K562 (cell line): ENCODE results near the gene BIRC3. TPM values are rescaled to one million over a fixed set of nuclear protein-coding genes. Genes with fewer than 3 reads are reported as not detected.

Experiments used
- ATAC-seq: fragments of 200-7000 bp; cut with Tn5 transposase; 3 replicates; pipeline ENCODE4 v1.9.1; 2020; ENCODE audit warnings: moderate library complexity
- BruUV-seq: library from RNA; stranded (reverse); fragments of 400-500 nt; replicated peaks from 2 replicates; lab custom pipeline; 2021; lab: Mats Ljungman, UMichigan
- CTCF ChIA-PET: fragments of 300-600 bp; formaldehyde crosslinking; extraction: SDS; loops from one replicate; lab custom pipeline; 2021; ENCODE audit warnings: low intra/inter-chr PET ratio; lab: Yijun Ruan, JAX
- POLR2A ChIA-PET: fragments of 300-600, 350-650 bp; sonication (Branson Sonifier 250); formaldehyde crosslinking; extraction: SDS; loops from one replicate; lab custom pipeline; 2021; ENCODE audit warnings: antibody characterized with exemption, inconsistent platforms; lab: Yijun Ruan, JAX
- DNase-seq, 4 experiments: peaks; one replicate each; pipeline versions ENCODE4 v3.0.0 to v3.0.0-alpha.2; 2011 to 2018; ENCODE audit warnings: low spot score in 3 of 4, mixed read lengths in 3 of 4; ENCODE audit errors: extremely low read depth in 1 of 4
- FAIRE-seq: peaks from 2 replicates; lab custom pipeline; 2011; peaks lifted over from hg19 to GRCh38; lab: Jason Lieb, UNC
- H2AFZ ChIP-seq: 2 replicates; pipeline ENCODE4 v1.6.0; 2011; ENCODE audit warnings: low read depth, low read length, control low read depth, inconsistent platforms
- H3K27ac ChIP-seq: fragments of 200-600 bp; 3 replicates; pipeline ENCODE4 v1.8.0; 2011; ENCODE audit warnings: low read depth, mild to moderate bottlenecking, control low read depth, inconsistent platforms, low read length, moderate library complexity, mixed read lengths; ENCODE audit errors: extremely low read depth
- H3K27me3 ChIP-seq, 2 experiments: fragments of 300-600 bp in 1 of 2; 2 replicates in 1 of 2; 3 replicates in 1 of 2; pipeline versions ENCODE4 v1.6.0 to v1.8.0; 2011; ENCODE audit warnings: inconsistent platforms in 2 of 2, low read length in 2 of 2, mild to moderate bottlenecking in 1 of 2, mixed read lengths in 1 of 2, moderate library complexity in 1 of 2; ENCODE audit not compliant: control insufficient read depth in 2 of 2, insufficient read depth in 2 of 2
- H3K36me3 ChIP-seq: fragments of 300-600 bp; 3 replicates; pipeline ENCODE4 v1.8.0; 2011; ENCODE audit warnings: mild to moderate bottlenecking, low read length, inconsistent platforms; ENCODE audit not compliant: control insufficient read depth, insufficient read depth
- H3K4me1 ChIP-seq, 2 experiments: fragments of 200-600 bp in 1 of 2; replicated peaks in 1 of 2; 2 replicates in 1 of 2; 3 replicates in 1 of 2; pipeline versions ENCODE4 v1.5.1 to v1.8.0; 2011; ENCODE audit warnings: inconsistent platforms in 2 of 2, low read length in 2 of 2, mild to moderate bottlenecking in 1 of 2, mixed read lengths in 1 of 2, moderate library complexity in 1 of 2; ENCODE audit not compliant: control insufficient read depth in 2 of 2, insufficient read depth in 2 of 2
- H3K4me2 ChIP-seq: 2 replicates; pipeline ENCODE4 v1.6.1; 2011; ENCODE audit warnings: low read length, control low read depth, inconsistent platforms, mixed read lengths; ENCODE audit not compliant: insufficient read depth
- H3K4me3 ChIP-seq: fragments of 200-600 bp; sonication (generic), shearing (Covaris generic); 2 replicates; pipeline ENCODE4 v1.5.1; 2016; ENCODE audit warnings: control low read depth, inconsistent platforms
- H3K79me2 ChIP-seq: fragments of 200-600 bp; 3 replicates; pipeline ENCODE4 v1.8.0; 2011; ENCODE audit warnings: low read length, inconsistent platforms; ENCODE audit not compliant: control insufficient read depth, insufficient read depth
- H3K9ac ChIP-seq, 2 experiments: 2 replicates each; pipeline versions ENCODE4 v1.6.0 to v1.6.1; 2011; ENCODE audit warnings: low read depth in 2 of 2, low read length in 2 of 2, control low read depth in 1 of 2, inconsistent platforms in 1 of 2, mild to moderate bottlenecking in 1 of 2, mixed read lengths in 1 of 2; ENCODE audit not compliant: insufficient read depth in 1 of 2
- H3K9me1 ChIP-seq: one replicate; pipeline ENCODE4 v1.6.0; 2011; ENCODE audit warnings: inconsistent platforms, mild to moderate bottlenecking, low read length, moderate library complexity; ENCODE audit not compliant: control insufficient read depth, insufficient read depth
- H3K9me3 ChIP-seq: replicated peaks from 2 replicates; pipeline ENCODE4 v1.5.1; 2011; ENCODE audit warnings: low read depth, low read length, inconsistent platforms; ENCODE audit not compliant: control insufficient read depth, insufficient read depth
- H4K20me1 ChIP-seq: replicated peaks from 2 replicates; pipeline ENCODE4 v1.6.1; 2011; ENCODE audit warnings: low read length, inconsistent platforms, mixed read lengths; ENCODE audit not compliant: control insufficient read depth, insufficient read depth
- EP300 ChIP-seq: IDR thresholded peaks from 2 replicates; pipeline ENCODE4 v1.6.1; 2012; ENCODE audit warnings: low read length, improper control_type of control experiment
- GABPB2 ChIP-seq: fragments of 250-450 bp; sonication (Bioruptor Pico); conservative IDR thresholded peaks from 2 replicates; pipeline ENCODE4 v1.5.1; 2021; ENCODE audit warnings: mild to moderate bottlenecking
- HNRNPLL ChIP-seq: fragments of 200-400 bp; formaldehyde crosslinking; IDR thresholded peaks from 2 replicates; pipeline ENCODE4 v1.6.1; 2017; ENCODE audit warnings: low read length, low read depth, mild to moderate bottlenecking; ENCODE audit not compliant: poor library complexity, severe bottlenecking
- HOXB6 ChIP-seq: fragments of 250-450 bp; sonication (Bioruptor Pico); IDR thresholded peaks from 2 replicates; pipeline ENCODE4 v1.5.1; 2022; ENCODE audit warnings: mild to moderate bottlenecking, borderline replicate concordance
- MAFF ChIP-seq: IDR thresholded peaks from 2 replicates; pipeline ENCODE4 v1.6.1; 2012; ENCODE audit warnings: low read length, improper control_type of control experiment
- MTF1 ChIP-seq: fragments of 250-450 bp; sonication (Bioruptor Pico); IDR thresholded peaks from 2 replicates; pipeline ENCODE4 v1.9.0; 2021; ENCODE audit warnings: moderate library complexity, mild to moderate bottlenecking, inconsistent platforms, borderline replicate concordance
- PREB ChIP-seq: sonication (generic); formaldehyde crosslinking; IDR thresholded peaks from 2 replicates; pipeline ENCODE4 v1.8.1; 2023; ENCODE audit warnings: mild to moderate bottlenecking, missing genetic modification reagents
- RBM34 ChIP-seq: fragments of 200-400 bp; formaldehyde crosslinking; IDR thresholded peaks from 2 replicates; pipeline ENCODE4 v1.6.1; 2018; ENCODE audit warnings: low read length, borderline replicate concordance; ENCODE audit not compliant: insufficient read depth
- RERE ChIP-seq: sonication (generic); formaldehyde crosslinking; IDR thresholded peaks from 2 replicates; pipeline ENCODE4 v1.8.0; 2023; ENCODE audit warnings: missing genetic modification reagents, mild to moderate bottlenecking, borderline replicate concordance
- ZBTB1 ChIP-seq: sonication (generic); formaldehyde crosslinking; IDR thresholded peaks from 2 replicates; pipeline ENCODE4 v1.8.1; 2023; ENCODE audit warnings: missing genetic modification reagents, low read depth, mild to moderate bottlenecking, borderline replicate concordance
- ZNF583 ChIP-seq: fragments of 250-450 bp; sonication (Bioruptor Pico); IDR thresholded peaks from 2 replicates; pipeline ENCODE4 v1.4.0; 2020
- ZNF586 ChIP-seq: fragments of 450-650 bp; formaldehyde crosslinking; conservative IDR thresholded peaks from 2 replicates; pipeline ENCODE4 v1.4.0; 2020; ENCODE audit warnings: mild to moderate bottlenecking, moderate library complexity
- ZZZ3 ChIP-seq: fragments of 450-650 bp; IDR thresholded peaks from 2 replicates; pipeline ENCODE4 v1.6.1; 2016; ENCODE audit warnings: antibody characterized with exemption, mild to moderate bottlenecking, moderate library complexity
- WGBS: fragments of 100-300 bp; shearing (Covaris generic); methylation state at CpG from one replicate; pipeline ENCODE4 v1.1.6; 2016; ENCODE audit warnings: low coverage, mixed read lengths; ENCODE audit not compliant: insufficient coverage; ENCODE audit errors: missing lambda C conversion rate; 5-methylcytosine and 5-hydroxymethylcytosine counted together
- in situ Hi-C: fragments of 300-500 bp; cut with MboI; formaldehyde crosslinking; loops from 4 replicates; pipeline ENCODE4 v1.15.0; 2018; ENCODE audit warnings: inconsistent platforms, mixed read lengths
- intact Hi-C: fragments of 100-400 bp; cut with micrococcal nuclease; formaldehyde crosslinking; loops from 2 replicates; pipeline ENCODE4 v1.14.2; 2022
- polyA plus RNA-seq, 8 experiments: library from polyadenylated mRNA; depleted of rRNA in 4 of 8; stranded (reverse) in 5 of 8; unstranded in 3 of 8; fragments of >200 nt; fragmentation: Nextera tagmentation in 2 of 8; fragmentation: Illumina TruSeq in 1 of 8; extraction: Ambion mirVana in 2 of 8; extraction: Trizol in 1 of 8; gene quantifications; 2 replicates each; pipeline versions ENCODE4 v1.2.1 to v1.2.3, GENCODE V29; 2011 to 2014; ENCODE audit warnings: inconsistent platforms in 1 of 8, missing spikeins in 1 of 8
- total RNA-seq, 7 experiments: library from RNA; depleted of rRNA in 6 of 7; stranded (reverse); fragments of >200 nt in 6 of 7; fragmentation: Illumina TruSeq in 2 of 7; extraction: Trizol in 2 of 7; gene quantifications; 2 replicates each; pipeline versions ENCODE4 v1.2.1 to v1.2.3, GENCODE V29; 2011 to 2021; ENCODE audit warnings: low replicate concordance in 1 of 7

The BIRC3 gene
- total and polyA plus RNA-seq, 9 of the 15 experiments (the other 6 are each of a cell fraction or from before 2014, with no cell fraction given) = 0.08 to 0.42 (median 0.18) TPM

- TF ChIP-seq MAFF = no peak
- TF ChIP-seq ZZZ3 = no peak
- TF ChIP-seq PREB (CRISPR knock-in tag) = no peak
- TF ChIP-seq, all 486 proteins: peak for 0
These were observed 3.4 kb downstream of the BIRC3 start (continued) for GRCh38 chr11:102320679-102321078.

- no TSS peak for BruUV-seq
- intact Hi-C loops = no loop called here
- H3K9me3 ChIP-seq = no peaks in the 10 kb centered on the region
- H3K4me3 ChIP-seq = no peak overlapping the region
- no peak overlapping the region for H3K4me2 ChIP-seq
- no peaks in the 10 kb centered on the region for H3K9me1 ChIP-seq
- FAIRE-seq = no peak
- DNase-seq = no peak
- TF ChIP-seq ZNF583 (CRISPR knock-in tag) = no peak
- TF ChIP-seq GABPB2 (CRISPR knock-in tag) = no peak
- no peak for TF ChIP-seq HOXB6 (CRISPR knock-in tag)
- no peak for TF ChIP-seq ZBTB1 (CRISPR knock-in tag)
- TF ChIP-seq ZNF586 (CRISPR knock-in tag) = no peak
- TF ChIP-seq RERE (CRISPR knock-in tag) = no peak
- no peak for TF ChIP-seq MTF1
- no peak for TF ChIP-seq HNRNPLL
- TF ChIP-seq EP300 = no peak
- no peak for TF ChIP-seq RBM34
- no peak for ATAC-seq
- in situ Hi-C loops = no loop called here
- no peak overlapping the region for H3K9ac ChIP-seq
- H3K36me3 ChIP-seq = no peaks in the 10 kb centered on the region
- WGBS = 6% methylated on average over 2 of the region's 2 CpGs
- H3K79me2 ChIP-seq = no peaks in the 10 kb centered on the region
- ChIA-PET POLR2A (no interaction called here), CTCF (no interaction called here)
- no peaks in the 10 kb centered on the region for H4K20me1 ChIP-seq
- H3K4me1 ChIP-seq = peaks cover 0 to 4% of the 10 kb centered on the region in 2 experiments; a peak in 2 of 5 replicates
- H3K27ac ChIP-seq = no peak overlapping the region
- peaks cover 0 to 2% of the 10 kb centered on the region in 2 experiments; a peak in 4 of 5 replicates for H3K27me3 ChIP-seq
- no peak overlapping the region for H2AFZ ChIP-seq
These were observed 5.3 kb downstream of the BIRC3 start for GRCh38 chr11:102322560-102322959.
